C4-2B (cell line): ENCODE data around the gene CASZ1.

Experiments used
- H3K27ac ChIP-seq: fragments of 450-650 bp; 2 replicates; pipeline ENCODE4 v1.5.1; 2017
- CTCF ChIP-seq: fragments of 450-650 bp; conservative IDR thresholded peaks from 2 replicates; pipeline ENCODE4 v1.5.1; 2017; ENCODE audit warnings: mild to moderate bottlenecking
- ZFX ChIP-seq: fragments of 450-650 bp; IDR thresholded peaks from 2 replicates; pipeline ENCODE4 v1.6.1; 2017

Gene CASZ1

GRCh38 chr1:10692401-10693021, 103.9 kb downstream of the CASZ1 start:
- peak overlapping the region; percentile 75 for H3K27ac ChIP-seq
- TF ChIP-seq ZFX: no peak
- TF ChIP-seq CTCF: peak; percentile 41

- H3K27ac ChIP-seq: peak overlapping the region; percentile 75
- TF ChIP-seq CTCF: no peak
- no peak for TF ChIP-seq ZFX
Observed at GRCh38 chr1:10691740-10692125, 104.7 kb downstream of the CASZ1 start.

- TF ChIP-seq CTCF (no peak), ZFX (no peak)
- H3K27ac ChIP-seq: peak overlapping the region; percentile 75
Observed at GRCh38 chr1:10691075-10691739, 105.2 kb downstream of the CASZ1 start.

- H3K27ac ChIP-seq: peak overlapping the region; percentile 75
- no peak for TF ChIP-seq ZFX
- TF ChIP-seq CTCF: no peak
Observed at GRCh38 chr1:10690484-10690883, 106.0 kb downstream of the CASZ1 start.

- no peak for TF ChIP-seq ZFX
- TF ChIP-seq CTCF: no peak
- peak overlapping the region; percentile 75 for H3K27ac ChIP-seq
Observed at GRCh38 chr1:10688409-10688786, 108.0 kb downstream of the CASZ1 start.

- peak overlapping the region; percentile 75 for H3K27ac ChIP-seq
- no peak for TF ChIP-seq ZFX
- no peak for TF ChIP-seq CTCF
Observed at GRCh38 chr1:10687782-10688408, 108.6 kb downstream of the CASZ1 start.

- H3K27ac ChIP-seq: peak overlapping the region; percentile 75
- TF ChIP-seq ZFX (no peak), CTCF (no peak)
Observed at GRCh38 chr1:10687251-10687651, 109.2 kb downstream of the CASZ1 start.
